ENCODE data around the gene STX3. TPM values are rescaled to one million over a fixed set of nuclear protein-coding genes. Genes with fewer than 3 reads are reported as not detected.

STX3 gene
- total and polyA plus RNA-seq, 2 donors (not counting 1 experiment from before 2014, with no cell fraction given): 7.6 to 16.6 TPM

GRCh38 chr11:59800390-59801025 lies 45.3 kb downstream of the STX3 start:
- intact Hi-C loops (cut with micrococcal nuclease): loop anchor here (10.0 kb wide), 1 partner anchor 674 kb away; no protein-coding TSS in a partner anchor
- H3K4me3 Mint-ChIP-seq: no peak overlapping the region
- POLR2A ChIA-PET: interaction anchor here (0.5 kb wide), 1 partner anchor 263 kb away, joined by 10 read pairs; no protein-coding TSS in a partner anchor

More at GRCh38 chr11:59800390-59801025, 45.3 kb downstream of the STX3 start:
- Mint-ChIP-seq H3K4me1 (no peaks in the 10 kb centered on the region), H3K27me3 (no peaks in the 10 kb centered on the region), H3K9me3 (ENCODE audit: insufficient read depth) (no peaks in the 10 kb centered on the region), H3K27ac (peak overlapping the region; percentile 4)
- no peaks in the 10 kb centered on the region for H3K79me2 ChIP-seq (ENCODE audit: control insufficient read depth, insufficient read depth, low read length)
- no peaks in the 10 kb centered on the region for H3K27me3 ChIP-seq (replicated peaks in 1 of 4; ENCODE audit: control extremely low read depth in 1 of 4, control insufficient read depth in 3 of 4, insufficient read depth in 4 of 4, low read length in 3 of 4)
- H3K4me2 ChIP-seq (replicated peaks; ENCODE audit: low read depth, low read length, poor library complexity, severe bottlenecking): no peak overlapping the region
- no peak for TF ChIP-seq CTCF (IDR thresholded peaks at IDR 0.05)
- no peak for TF ChIP-seq EZH2 (IDR thresholded peaks at IDR 0.05; ENCODE audit: borderline replicate concordance, insufficient read depth, low read depth, low read length, poor library complexity, severe bottlenecking)
- H3K4me1 ChIP-seq (ENCODE audit: control insufficient read depth in 2 of 2, insufficient read depth in 2 of 2, low read length in 2 of 2): no peaks in the 10 kb centered on the region
- ATAC-seq (ENCODE audit: low read depth): no peak
- CTCF ChIA-PET: interaction anchor here (0.6 to 10.2 kb wide), 12 partner anchors 9 to 263 kb away, joined by 3 to 206 read pairs (median 5); partner anchors contain the start of genes MRPL16, PATL1 and STX3
- DNase-seq: no peak
- H3K36me3 ChIP-seq (replicated peaks in 1 of 2; ENCODE audit: control extremely low read depth in 1 of 2, control insufficient read depth in 1 of 2, extremely low read depth in 1 of 2, insufficient read depth in 2 of 2, low read length in 1 of 2): peaks cover 0 to 18% of the 10 kb centered on the region in 2 experiments
- H3K9ac ChIP-seq (ENCODE audit: low read length): no peak overlapping the region
- 96% methylated on average over 4 of the region's 7 CpGs for WGBS (ENCODE audit: insufficient coverage)
- H3K27ac ChIP-seq (ENCODE audit: low read length in 2 of 2): no peak overlapping the region
- no peak overlapping the region for H3K4me3 ChIP-seq (ENCODE audit: control extremely low read depth in 1 of 5, extremely low read depth in 1 of 5, insufficient read depth in 1 of 5, low read depth in 2 of 5, low read length in 4 of 5)
- no peaks in the 10 kb centered on the region for H4K20me1 ChIP-seq (ENCODE audit: control insufficient read depth, insufficient read depth, low read length, poor library complexity, severe bottlenecking)
- H2AFZ ChIP-seq (ENCODE audit: insufficient read depth, low read depth, low read length, poor library complexity, severe bottlenecking): no peak overlapping the region
- no peaks in the 10 kb centered on the region for H3K9me3 ChIP-seq (ENCODE audit: control extremely low read depth in 1 of 3, control insufficient read depth in 2 of 3, insufficient read depth in 1 of 3, low read length in 2 of 3)

Measured in B cell (primary cell).